Cardiac muscle cell (in vitro differentiated cells and primary cell): ENCODE results near the gene SIRPD. TPM values are rescaled to one million over a fixed set of nuclear protein-coding genes. Genes with fewer than 3 reads are reported as not detected.

ENCODE experiments used
- DNase-seq, 2 donors: peaks; one replicate each; pipeline versions ENCODE4 v3.0.0 to v3.0.0-alpha.2; 2010 to 2017; ENCODE audit warnings: low read depth in 1 of 2, low spot score in 1 of 2
- H3K27ac ChIP-seq: fragments of 200-600 bp; sonication (generic); 2 replicates; pipeline ENCODE4 v1.5.1; 2016
- H3K27me3 ChIP-seq: fragments of 200-600 bp; sonication (generic); 2 replicates; pipeline ENCODE4 v1.6.0; 2016; ENCODE audit warnings: control low read depth
- H3K36me3 ChIP-seq: fragments of 200-600 bp; sonication (generic); 2 replicates; pipeline ENCODE4 v1.5.1; 2016; ENCODE audit warnings: control low read depth
- H3K4me1 ChIP-seq: fragments of 200-600 bp; sonication (generic); 2 replicates; pipeline ENCODE4 v1.8.1; 2017; ENCODE audit warnings: low read depth, mild to moderate bottlenecking, mixed run types
- H3K4me3 ChIP-seq: fragments of 200-600 bp; sonication (generic); 2 replicates; pipeline ENCODE4 v1.5.1; 2016; ENCODE audit warnings: mild to moderate bottlenecking
- H3K9me3 ChIP-seq: fragments of 200-600 bp; sonication (generic); 2 replicates; pipeline ENCODE4 v1.5.1; 2017; ENCODE audit warnings: low read depth, mild to moderate bottlenecking, control low read depth
- polyA plus RNA-seq: library from polyadenylated mRNA; unstranded; fragments of >200 nt; fragmentation: Nextera tagmentation; extraction: Ambion mirVana; gene quantifications from 2 replicates; pipeline ENCODE4 v1.2.1, GENCODE V29; 2016
- total RNA-seq: library from RNA; depleted of rRNA; stranded (reverse); fragments of >200 nt; gene quantifications from 2 replicates; pipeline ENCODE4 v1.2.3, GENCODE V29; 2016
- TF ChIP-seq, protein P1 (sequence below): IDR thresholded peaks from 2 replicates; pipeline ENCODE4 v1.5.1; 2012; ENCODE audit warnings: low read depth, mild to moderate bottlenecking, low read length

The SIRPD gene
- total RNA-seq (not detected in 2 replicates), polyA plus RNA-seq (not detected in 2 replicates)

- H3K27ac ChIP-seq: no peak within 1 kb of the TSS
- TF ChIP-seq, protein P1, sequence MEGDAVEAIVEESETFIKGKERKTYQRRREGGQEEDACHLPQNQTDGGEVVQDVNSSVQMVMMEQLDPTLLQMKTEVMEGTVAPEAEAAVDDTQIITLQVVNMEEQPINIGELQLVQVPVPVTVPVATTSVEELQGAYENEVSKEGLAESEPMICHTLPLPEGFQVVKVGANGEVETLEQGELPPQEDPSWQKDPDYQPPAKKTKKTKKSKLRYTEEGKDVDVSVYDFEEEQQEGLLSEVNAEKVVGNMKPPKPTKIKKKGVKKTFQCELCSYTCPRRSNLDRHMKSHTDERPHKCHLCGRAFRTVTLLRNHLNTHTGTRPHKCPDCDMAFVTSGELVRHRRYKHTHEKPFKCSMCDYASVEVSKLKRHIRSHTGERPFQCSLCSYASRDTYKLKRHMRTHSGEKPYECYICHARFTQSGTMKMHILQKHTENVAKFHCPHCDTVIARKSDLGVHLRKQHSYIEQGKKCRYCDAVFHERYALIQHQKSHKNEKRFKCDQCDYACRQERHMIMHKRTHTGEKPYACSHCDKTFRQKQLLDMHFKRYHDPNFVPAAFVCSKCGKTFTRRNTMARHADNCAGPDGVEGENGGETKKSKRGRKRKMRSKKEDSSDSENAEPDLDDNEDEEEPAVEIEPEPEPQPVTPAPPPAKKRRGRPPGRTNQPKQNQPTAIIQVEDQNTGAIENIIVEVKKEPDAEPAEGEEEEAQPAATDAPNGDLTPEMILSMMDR: no peak
- no peak within 1 kb of the TSS for H3K4me3 ChIP-seq
- H3K36me3 ChIP-seq: no peaks in the 10 kb centered on the region
- no peaks in the 10 kb centered on the region for H3K27me3 ChIP-seq
- no peaks in the 10 kb centered on the region for H3K4me1 ChIP-seq
- no peaks in the 10 kb centered on the region for H3K9me3 ChIP-seq
- no peak for DNase-seq
These were observed at the start of gene SIRPD for GRCh38 chr20:1557605-1558004. TSS of gene SIRPD (minus strand) at chr20:1557705. CDS start at chr20:1557653, 52 bp downstream.

- no peaks in the 10 kb centered on the region for H3K36me3 ChIP-seq
- H3K4me1 ChIP-seq: no peaks in the 10 kb centered on the region
- H3K27me3 ChIP-seq: no peaks in the 10 kb centered on the region
- no peaks in the 10 kb centered on the region for H3K9me3 ChIP-seq
- no peak overlapping the region for H3K27ac ChIP-seq
- DNase-seq: no peak
- H3K4me3 ChIP-seq: no peak overlapping the region
- TF ChIP-seq, protein P1: no peak
These were observed 43.2 kb upstream of the SIRPD start for GRCh38 chr20:1600736-1601135.

GRCh38 chr20:1595333-1595732 is 37.8 kb upstream of the SIRPD start:
- Histone ChIP-seq H3K36me3 (no peaks in the 10 kb centered on the region), H3K27ac (no peak overlapping the region), H3K4me3 (no peak overlapping the region), H3K27me3 (no peaks in the 10 kb centered on the region), H3K9me3 (no peaks in the 10 kb centered on the region), H3K4me1 (no peaks in the 10 kb centered on the region)
- TF ChIP-seq, protein P1: no peak
- no peak for DNase-seq

GRCh38 chr20:1588533-1589460 is 31.3 kb upstream of the SIRPD start:
- no peaks in the 10 kb centered on the region for H3K27me3 ChIP-seq
- H3K4me1 ChIP-seq: no peaks in the 10 kb centered on the region
- no peak overlapping the region for H3K27ac ChIP-seq
- no peak for DNase-seq
- H3K4me3 ChIP-seq: no peak overlapping the region
- TF ChIP-seq, protein P1: no peak
- no peaks in the 10 kb centered on the region for H3K9me3 ChIP-seq
- no peaks in the 10 kb centered on the region for H3K36me3 ChIP-seq

GRCh38 chr20:1587781-1588532 is 30.5 kb upstream of the SIRPD start:
- H3K9me3 ChIP-seq: no peaks in the 10 kb centered on the region
- H3K4me3 ChIP-seq: no peak overlapping the region
- H3K27me3 ChIP-seq: no peaks in the 10 kb centered on the region
- no peaks in the 10 kb centered on the region for H3K4me1 ChIP-seq
- no peak for DNase-seq
- no peak overlapping the region for H3K27ac ChIP-seq
- no peaks in the 10 kb centered on the region for H3K36me3 ChIP-seq
- TF ChIP-seq, protein P1: no peak
